Smooth muscle cell (in vitro differentiated cells): ENCODE data around the gene C6orf62. TPM values are rescaled to one million over a fixed set of nuclear protein-coding genes. Genes with fewer than 3 reads are reported as not detected.

Experiments used
- DNase-seq: peaks from one replicate; lab custom pipeline; 2025; ENCODE audit not compliant: unreplicated experiment; lab: John Stamatoyannopoulos, UW
- H2AFZ ChIP-seq: fragments of 200-600 bp; sonication (generic); 2 replicates; pipeline ENCODE4 v1.6.0; 2016; ENCODE audit warnings: antibody characterized with exemption, low read depth, mild to moderate bottlenecking
- H3F3A ChIP-seq: fragments of 200-600 bp; sonication (generic); 2 replicates; pipeline ENCODE4 v1.6.0; 2017; ENCODE audit warnings: antibody characterized with exemption, low read depth
- H3K27ac ChIP-seq: fragments of 200-600 bp; sonication (generic); 2 replicates; pipeline ENCODE4 v1.5.1; 2016; ENCODE audit warnings: low read depth, mild to moderate bottlenecking
- H3K27me3 ChIP-seq: fragments of 200-600 bp; sonication (generic); 2 replicates; pipeline ENCODE4 v1.6.1; 2016; ENCODE audit warnings: low read depth, mild to moderate bottlenecking
- H3K36me3 ChIP-seq: fragments of 200-600 bp; sonication (generic); 2 replicates; pipeline ENCODE4 v1.5.1; 2016; ENCODE audit warnings: low read depth
- H3K4me1 ChIP-seq: fragments of 200-600 bp; sonication (generic); 2 replicates; pipeline ENCODE4 v1.5.1; 2016; ENCODE audit warnings: low read depth
- H3K4me2 ChIP-seq: fragments of 200-600 bp; sonication (generic); 2 replicates; pipeline ENCODE4 v1.6.0; 2016; ENCODE audit warnings: mild to moderate bottlenecking
- H3K4me3 ChIP-seq: fragments of 200-600 bp; sonication (generic); 2 replicates; pipeline ENCODE4 v1.5.1; 2016; ENCODE audit warnings: mild to moderate bottlenecking
- H3K79me2 ChIP-seq: fragments of 200-600 bp; sonication (generic); 2 replicates; pipeline ENCODE4 v1.6.0; 2016; ENCODE audit warnings: low read depth, mild to moderate bottlenecking
- H3K9ac ChIP-seq: fragments of 200-600 bp; sonication (generic); 2 replicates; pipeline ENCODE4 v1.6.0; 2016; ENCODE audit warnings: low read depth
- H3K9me3 ChIP-seq: fragments of 200-600 bp; sonication (generic); replicated peaks from 2 replicates; pipeline ENCODE4 v1.5.1; 2016; ENCODE audit warnings: low read depth
- H4K20me1 ChIP-seq: fragments of 200-600 bp; sonication (generic); 2 replicates; pipeline ENCODE4 v1.6.0; 2016; ENCODE audit warnings: low read depth
- CTCF ChIP-seq: fragments of 200-600 bp; sonication (generic); IDR thresholded peaks from 2 replicates; pipeline ENCODE4 v1.5.1; 2017; ENCODE audit warnings: borderline replicate concordance, mild to moderate bottlenecking, antibody characterized with exemption; ENCODE audit not compliant: insufficient read depth, poor library complexity, severe bottlenecking
- WGBS: methylation state at CpG from one replicate; pipeline ENCODE4 v1.1.7; 2016; ENCODE audit warnings: low lambda C conversion rate; 5-methylcytosine and 5-hydroxymethylcytosine counted together
- polyA plus RNA-seq: library from polyadenylated mRNA; unstranded; fragments of >200 nt; fragmentation: Nextera tagmentation; extraction: Ambion mirVana; gene quantifications from 2 replicates; pipeline ENCODE4 v1.2.1, GENCODE V29; 2016
- total RNA-seq: library from RNA; depleted of rRNA; stranded (reverse); fragments of >200 nt; gene quantifications from 2 replicates; pipeline ENCODE4 v1.2.3, GENCODE V29; 2014

Gene C6orf62
- total and polyA plus RNA-seq, 2 experiments from 2014 or later: 32.4 to 61.4 TPM

GRCh38 chr6:24692848-24693592 is 25.9 kb downstream of the C6orf62 start:
- H3K4me1 ChIP-seq: no peaks in the 10 kb centered on the region
- WGBS: 77% methylated on average over 2 of the region's 2 CpGs
- no peaks in the 10 kb centered on the region for H3K79me2 ChIP-seq
- no peak overlapping the region for H3K27ac ChIP-seq
- H3K9ac ChIP-seq: no peak overlapping the region
- DNase-seq: no peak
- H3K9me3 ChIP-seq: no peaks in the 10 kb centered on the region
- no peaks in the 10 kb centered on the region for H3F3A ChIP-seq
- no peak overlapping the region for H2AFZ ChIP-seq
- H3K4me3 ChIP-seq: no peak overlapping the region
- H3K4me2 ChIP-seq: no peak overlapping the region
- no peak for TF ChIP-seq CTCF
- no peaks in the 10 kb centered on the region for H4K20me1 ChIP-seq
- H3K36me3 ChIP-seq: no peaks in the 10 kb centered on the region
- no peaks in the 10 kb centered on the region for H3K27me3 ChIP-seq

GRCh38 chr6:24692415-24692814 is 26.5 kb downstream of the C6orf62 start:
- DNase-seq: no peak
- TF ChIP-seq CTCF: no peak
- no peak overlapping the region for H3K4me2 ChIP-seq
- no peak overlapping the region for H3K9ac ChIP-seq
- H3K79me2 ChIP-seq: no peaks in the 10 kb centered on the region
- H3K27me3 ChIP-seq: no peaks in the 10 kb centered on the region
- 96% methylated on average over 3 of the region's 3 CpGs for WGBS
- no peaks in the 10 kb centered on the region for H4K20me1 ChIP-seq
- no peaks in the 10 kb centered on the region for H3F3A ChIP-seq
- H3K4me3 ChIP-seq: no peak overlapping the region
- H2AFZ ChIP-seq: no peak overlapping the region
- H3K9me3 ChIP-seq: no peaks in the 10 kb centered on the region
- H3K4me1 ChIP-seq: no peaks in the 10 kb centered on the region
- H3K36me3 ChIP-seq: no peaks in the 10 kb centered on the region
- no peak overlapping the region for H3K27ac ChIP-seq

GRCh38 chr6:24692003-24692402 is 27.0 kb downstream of the C6orf62 start:
- 89% methylated on average over 4 of the region's 4 CpGs for WGBS

More at GRCh38 chr6:24692003-24692402, 27.0 kb downstream of the C6orf62 start:
- Histone ChIP-seq H3K4me2 (no peak overlapping the region), H3K4me3 (no peak overlapping the region), H3K9ac (no peak overlapping the region), H2AFZ (no peak overlapping the region), H4K20me1 (no peaks in the 10 kb centered on the region), H3K27ac (no peak overlapping the region), H3F3A (no peaks in the 10 kb centered on the region), H3K27me3 (no peaks in the 10 kb centered on the region), H3K36me3 (no peaks in the 10 kb centered on the region), H3K79me2 (no peaks in the 10 kb centered on the region), H3K9me3 (no peaks in the 10 kb centered on the region), H3K4me1 (no peaks in the 10 kb centered on the region)
- DNase-seq: no peak
- no peak for TF ChIP-seq CTCF
